Subcutaneous abdominal adipose tissue (tissue), 5 donors: ENCODE data around the gene SORBS1.

ENCODE experiments used
- H3K27ac ChIP-seq: one replicate; pipeline ENCODE4 v1.7.0; 2013; ENCODE audit warnings: low read depth, mild to moderate bottlenecking, inconsistent platforms, low read length, moderate library complexity
- H3K27me3 ChIP-seq, 5 donors: one replicate each; pipeline ENCODE4 v1.7.0; 2013; ENCODE audit warnings: low read length in 5 of 5, inconsistent platforms in 1 of 5; ENCODE audit not compliant: control insufficient read depth in 5 of 5, insufficient read depth in 4 of 5
- H3K36me3 ChIP-seq, 5 donors: one replicate each; pipeline ENCODE4 v1.7.0; 2013; ENCODE audit warnings: low read length in 5 of 5; ENCODE audit not compliant: control insufficient read depth in 5 of 5, insufficient read depth in 5 of 5
- H3K4me1 ChIP-seq, 5 donors: one replicate each; pipeline ENCODE4 v1.7.0; 2013; ENCODE audit warnings: low read length in 5 of 5, mild to moderate bottlenecking in 3 of 5, moderate library complexity in 1 of 5; ENCODE audit not compliant: control insufficient read depth in 5 of 5, insufficient read depth in 5 of 5
- H3K4me3 ChIP-seq, 5 donors: one replicate each; pipeline ENCODE4 v1.7.0; 2013; ENCODE audit warnings: low read length in 5 of 5, low read depth in 1 of 5
- H3K9ac ChIP-seq, 5 donors: one replicate each; pipeline ENCODE4 v1.7.0; 2013; ENCODE audit warnings: low read length in 5 of 5, mild to moderate bottlenecking in 4 of 5, moderate library complexity in 3 of 5
- H3K9me3 ChIP-seq, 5 donors: one replicate each; pipeline ENCODE4 v1.7.0; 2013; ENCODE audit warnings: low read length in 5 of 5; ENCODE audit not compliant: control insufficient read depth in 5 of 5
- donor health status: healthy.
- donor health status: healthy.
- donor health status: healthy.
- donor health status: healthy.
- donor health status: healthy.

SORBS1 gene

GRCh38 chr10:95533590-95533989, 27.6 kb downstream of the SORBS1 start:
- Histone ChIP-seq H3K27me3 (no peaks in the 10 kb centered on the region), H3K4me1 (peaks cover 1 to 40% (median 8%) of the 10 kb centered on the region in 5 donors), H3K9me3 (no peaks in the 10 kb centered on the region), H3K4me3 (no peak overlapping the region), H3K36me3 (peaks cover 0 to 2% (median 0%) of the 10 kb centered on the region in 5 donors), H3K27ac (no peak overlapping the region), H3K9ac (no peak overlapping the region)

- Histone ChIP-seq H3K4me1 (peaks cover 1 to 40% (median 8%) of the 10 kb centered on the region in 5 donors), H3K27ac (no peak overlapping the region), H3K36me3 (no peaks in the 10 kb centered on the region)
Observed at GRCh38 chr10:95532536-95532935, 28.6 kb downstream of the SORBS1 start.

GRCh38 chr10:95531994-95532399, 29.2 kb downstream of the SORBS1 start:
- peaks cover 1 to 40% (median 8%) of the 10 kb centered on the region in 5 donors for H3K4me1 ChIP-seq
- H3K27ac ChIP-seq = no peak overlapping the region
- no peaks in the 10 kb centered on the region for H3K9me3 ChIP-seq
- no peaks in the 10 kb centered on the region for H3K27me3 ChIP-seq
- no peaks in the 10 kb centered on the region for H3K36me3 ChIP-seq
- no peak overlapping the region for H3K9ac ChIP-seq
- no peak overlapping the region for H3K4me3 ChIP-seq

More at GRCh38 chr10:95532536-95532935, 28.6 kb downstream of the SORBS1 start:
- H3K9me3 ChIP-seq = no peaks in the 10 kb centered on the region
- no peaks in the 10 kb centered on the region for H3K27me3 ChIP-seq
- H3K9ac ChIP-seq = no peak overlapping the region
- H3K4me3 ChIP-seq = no peak overlapping the region

- no peak overlapping the region for H3K9ac ChIP-seq
- H3K36me3 ChIP-seq = no peaks in the 10 kb centered on the region
- H3K9me3 ChIP-seq = no peaks in the 10 kb centered on the region
- H3K4me3 ChIP-seq = no peak overlapping the region
- no peaks in the 10 kb centered on the region for H3K27me3 ChIP-seq
- peaks cover 1 to 39% (median 4%) of the 10 kb centered on the region in 5 donors for H3K4me1 ChIP-seq
- no peak overlapping the region for H3K27ac ChIP-seq
Observed at GRCh38 chr10:95531058-95531809, 29.9 kb downstream of the SORBS1 start.

GRCh38 chr10:95530561-95530960, 30.6 kb downstream of the SORBS1 start:
- Histone ChIP-seq H3K27me3 (no peaks in the 10 kb centered on the region), H3K4me1 (peaks cover 1 to 36% (median 4%) of the 10 kb centered on the region in 5 donors), H3K9ac (no peak overlapping the region), H3K4me3 (no peak overlapping the region), H3K36me3 (no peaks in the 10 kb centered on the region), H3K27ac (no peak overlapping the region), H3K9me3 (no peaks in the 10 kb centered on the region)

- no peaks in the 10 kb centered on the region for H3K9me3 ChIP-seq
- peaks cover 1 to 36% (median 4%) of the 10 kb centered on the region in 5 donors for H3K4me1 ChIP-seq
- H3K27me3 ChIP-seq = no peaks in the 10 kb centered on the region
- no peak overlapping the region for H3K27ac ChIP-seq
- no peak overlapping the region for H3K4me3 ChIP-seq
- no peaks in the 10 kb centered on the region for H3K36me3 ChIP-seq
- no peak overlapping the region for H3K9ac ChIP-seq
Observed at GRCh38 chr10:95530029-95530428, 31.1 kb downstream of the SORBS1 start.

- Histone ChIP-seq H3K4me3 (no peak overlapping the region), H3K9ac (no peak overlapping the region), H3K9me3 (no peaks in the 10 kb centered on the region), H3K27ac (no peak overlapping the region), H3K4me1 (peaks cover 0 to 14% (median 4%) of the 10 kb centered on the region in 5 donors), H3K27me3 (no peaks in the 10 kb centered on the region), H3K36me3 (no peaks in the 10 kb centered on the region)
Observed at GRCh38 chr10:95526044-95526443, 35.1 kb downstream of the SORBS1 start.

GRCh38 chr10:95525033-95525418, 36.1 kb downstream of the SORBS1 start:
- Histone ChIP-seq H3K36me3 (no peaks in the 10 kb centered on the region), H3K27ac (no peak overlapping the region), H3K9me3 (no peaks in the 10 kb centered on the region), H3K9ac (no peak overlapping the region), H3K27me3 (no peaks in the 10 kb centered on the region), H3K4me3 (no peak overlapping the region), H3K4me1 (peaks cover 0 to 15% (median 10%) of the 10 kb centered on the region in 5 donors)

GRCh38 chr10:95524358-95525032, 36.7 kb downstream of the SORBS1 start:
- peaks cover 0 to 13% (median 7%) of the 10 kb centered on the region in 5 donors for H3K4me1 ChIP-seq
- H3K9me3 ChIP-seq = no peaks in the 10 kb centered on the region
- no peaks in the 10 kb centered on the region for H3K36me3 ChIP-seq
- no peak overlapping the region for H3K4me3 ChIP-seq
- no peaks in the 10 kb centered on the region for H3K27me3 ChIP-seq
- H3K9ac ChIP-seq = no peak overlapping the region
- H3K27ac ChIP-seq = no peak overlapping the region

GRCh38 chr10:95522117-95522516, 39.1 kb downstream of the SORBS1 start:
- H3K9me3 ChIP-seq = no peaks in the 10 kb centered on the region
- H3K27me3 ChIP-seq = no peaks in the 10 kb centered on the region
- H3K27ac ChIP-seq = no peak overlapping the region
- no peaks in the 10 kb centered on the region for H3K36me3 ChIP-seq
- H3K9ac ChIP-seq = no peak overlapping the region
- H3K4me1 ChIP-seq = peaks cover 0 to 9% (median 5%) of the 10 kb centered on the region in 5 donors
- no peak overlapping the region for H3K4me3 ChIP-seq
